GM12892 (cell line): ENCODE results near the gene OR5B3. TPM values are rescaled to one million over a fixed set of nuclear protein-coding genes. Genes with fewer than 3 reads are reported as not detected.
"Not testable (repeated sequence)": the region's sequence is repeated elsewhere in the genome, so short reads cannot be mapped to it uniquely, and the experiment has no call there.

Experiments
- DNase-seq: peaks from one replicate; pipeline ENCODE4 v3.0.0; 2011; ENCODE audit not compliant: insufficient read length
- FAIRE-seq: peaks from 2 replicates; lab custom pipeline; 2011; peaks lifted over from hg19 to GRCh38; lab: Jason Lieb, UNC
- POLR2A ChIP-seq: IDR thresholded peaks from 2 replicates; pipeline ENCODE4 v1.6.1; 2011; ENCODE audit warnings: low read depth, low read length, control low read depth
- POLR2AphosphoS5 ChIP-seq: IDR thresholded peaks from 2 replicates; pipeline ENCODE4 v1.6.1; 2011; ENCODE audit warnings: low read depth, low read length, control low read depth
- TAF1 ChIP-seq: IDR thresholded peaks from 2 replicates; pipeline ENCODE4 v1.6.1; 2011; ENCODE audit warnings: low read depth, mild to moderate bottlenecking, control low read depth, low read length, borderline replicate concordance
- polyA plus RNA-seq: library from polyadenylated mRNA; unstranded; fragments of >200 nt; gene quantifications from one replicate; pipeline ENCODE4 v1.2.1, GENCODE V29; 2012; ENCODE audit warnings: missing spikeins, inconsistent platforms; ENCODE audit not compliant: missing spikeins

Gene OR5B3
- polyA plus RNA-seq: not detected

DNA sequence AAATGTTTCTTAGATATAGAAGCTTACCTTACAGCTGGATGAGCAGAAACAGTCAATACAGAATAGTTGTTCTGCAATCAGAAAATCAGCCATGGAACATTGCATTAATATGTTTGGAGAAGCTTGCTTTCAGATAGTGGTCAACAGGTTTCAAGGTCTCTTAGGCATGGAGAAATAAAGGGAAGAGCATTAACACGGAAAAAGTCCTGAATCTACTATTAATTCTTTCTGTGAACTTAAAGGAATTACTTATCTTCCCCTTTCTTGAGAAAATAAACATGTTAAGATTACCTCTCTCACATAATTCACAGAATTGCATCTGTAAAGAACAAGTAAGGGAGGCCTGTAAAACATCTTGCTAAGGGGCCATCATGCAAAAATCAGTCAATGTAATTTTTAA lies at the start of gene OR5B3:
OR5B3 (minus strand) TSS at position 101 of the 400 bp plus-strand sequence. CDS start 3,465 bp downstream, outside the sequence.
- no peak for FAIRE-seq
- no peak for DNase-seq
- TF ChIP-seq POLR2AphosphoS5 (no peak), POLR2A (no peak), TAF1 (no peak)

GRCh38 chr11:58451585-58451984 lies 44.9 kb upstream of the OR5B3 start:
- FAIRE-seq (no peak), DNase-seq (no peak)
- TF ChIP-seq POLR2A (no peak), POLR2AphosphoS5 (no peak), TAF1 (no peak)

DNA sequence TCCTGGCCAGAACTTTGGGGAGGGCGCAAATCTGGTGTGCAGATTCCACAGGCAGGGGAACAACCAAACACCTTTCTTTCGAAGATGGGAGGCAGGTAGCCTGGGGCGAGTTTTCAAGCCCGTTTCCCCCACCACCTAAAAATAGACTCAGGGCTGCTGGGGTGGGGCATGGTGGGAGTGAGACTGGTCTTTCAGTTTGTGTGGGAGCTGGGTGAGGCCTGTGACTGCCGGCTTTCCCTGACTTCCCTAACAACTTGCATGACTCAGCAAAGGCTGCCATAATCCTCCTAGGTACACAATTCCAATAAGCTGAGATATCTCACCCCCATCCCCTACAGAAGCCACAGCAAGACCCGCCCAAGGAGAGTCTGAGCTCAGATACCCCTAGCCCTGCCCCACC lies 39.6 kb upstream of the OR5B3 start:
- DNase-seq (no peak), FAIRE-seq (no peak)
- TF ChIP-seq POLR2A (no peak), POLR2AphosphoS5 (no peak), TAF1 (no peak)

GRCh38 chr11:58444300-58444699 lies 37.6 kb upstream of the OR5B3 start:
- FAIRE-seq: no peak
- no peak for TF ChIP-seq TAF1
- TF ChIP-seq POLR2A: no peak
- no peak for TF ChIP-seq POLR2AphosphoS5
- DNase-seq: no peak

DNA sequence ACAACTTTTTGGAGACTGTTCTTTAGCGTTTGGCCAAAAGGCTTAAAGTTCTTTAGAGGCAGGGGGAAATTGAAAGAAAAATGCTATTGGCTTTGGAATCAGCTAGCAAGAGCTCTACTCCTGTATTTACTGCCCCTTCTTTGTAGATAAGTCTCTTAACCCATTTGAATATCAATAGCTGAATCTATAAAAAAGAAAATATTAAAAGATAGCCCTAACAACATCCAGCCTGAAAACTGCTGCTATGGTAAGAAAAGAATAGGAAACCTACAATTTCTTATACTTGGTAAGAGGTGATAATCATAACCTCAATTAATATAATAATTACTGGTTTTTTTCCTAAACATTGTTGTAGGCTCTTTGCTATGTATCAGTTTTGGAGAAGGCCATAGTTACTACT lies 35.5 kb upstream of the OR5B3 start, which contains the start of gene OR5B12:
OR5B12 (minus strand) TSS at position 101 of the 400 bp plus-strand sequence. CDS start 2,085 bp downstream, outside the sequence.
- no peak for DNase-seq
- no peak for TF ChIP-seq TAF1
- no peak for TF ChIP-seq POLR2AphosphoS5
- TF ChIP-seq POLR2A: no peak
- FAIRE-seq: no peak

DNA sequence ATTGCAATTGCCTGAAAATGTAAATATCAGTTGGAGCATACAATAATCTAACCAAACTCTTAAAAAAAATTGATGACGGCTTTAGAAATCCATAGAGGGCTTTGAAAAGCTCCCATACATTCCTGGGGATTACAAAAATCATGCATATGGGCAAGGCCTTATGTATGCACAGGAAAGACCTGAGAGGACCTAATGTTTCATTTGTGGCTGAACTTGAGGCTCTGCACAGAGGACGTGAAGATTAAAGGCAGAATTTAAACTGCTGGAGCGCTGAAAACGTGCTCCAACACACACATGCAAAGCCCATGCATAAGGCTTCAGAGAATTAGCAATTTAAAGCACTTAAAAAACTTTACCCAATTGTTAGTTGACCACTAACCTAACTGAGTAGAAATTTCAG lies 31.8 kb upstream of the OR5B3 start:
- DNase-seq (no peak), FAIRE-seq (no peak)
- no peak for TF ChIP-seq TAF1
- no peak for TF ChIP-seq POLR2A
- no peak for TF ChIP-seq POLR2AphosphoS5

DNA sequence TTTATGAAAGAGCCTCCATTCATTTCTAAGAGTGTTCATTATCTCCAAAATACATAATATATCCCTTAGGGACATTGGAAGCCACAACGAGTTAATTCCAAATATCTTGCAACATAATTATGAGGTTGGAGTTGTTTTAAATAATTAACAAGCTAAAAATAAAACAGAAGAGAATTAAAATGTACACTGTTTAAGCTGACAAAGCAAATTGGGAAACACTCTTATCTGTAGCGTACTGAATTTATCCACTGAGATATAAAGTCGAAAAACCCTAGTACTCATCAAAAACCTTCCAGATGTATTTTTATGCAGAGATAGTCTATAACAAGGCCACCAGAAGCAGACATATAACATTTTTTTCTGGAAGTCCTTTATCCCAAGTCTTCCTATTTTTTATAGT lies 27.5 kb upstream of the OR5B3 start:
- FAIRE-seq: no peak

GRCh38 chr11:58433638-58434203 lies 27.0 kb upstream of the OR5B3 start:
- TF ChIP-seq POLR2A (no peak), TAF1 (no peak), POLR2AphosphoS5 (no peak)
- FAIRE-seq: no peak
- no peak for DNase-seq

More for the DNA sequence above, 27.5 kb upstream of the OR5B3 start:
- no peak for DNase-seq
- TF ChIP-seq POLR2A: no peak
- no peak for TF ChIP-seq POLR2AphosphoS5
- no peak for TF ChIP-seq TAF1

GRCh38 chr11:58429273-58429672 lies 22.6 kb upstream of the OR5B3 start:
- DNase-seq (no peak), FAIRE-seq (no peak)
- no peak for TF ChIP-seq TAF1

DNA sequence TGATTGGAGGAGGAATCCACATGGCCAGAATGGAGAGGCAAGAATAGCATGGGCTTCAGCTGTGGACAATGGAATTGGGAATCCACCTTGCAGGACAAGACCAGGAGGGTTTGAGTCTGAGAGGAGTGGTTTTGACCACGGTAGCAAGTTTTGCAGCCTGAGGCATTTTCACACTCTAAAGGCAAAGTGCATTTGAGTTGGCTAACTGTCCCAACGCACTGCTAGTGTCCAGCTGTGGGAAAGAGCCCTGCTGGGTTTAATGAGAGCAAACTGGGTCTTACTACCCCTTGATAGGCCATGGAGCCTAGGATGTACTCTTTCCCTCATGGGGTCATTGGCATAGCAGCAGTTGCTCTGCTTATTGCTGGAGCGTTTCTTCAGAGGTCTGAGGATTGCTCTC lies 21.3 kb upstream of the OR5B3 start, which contains the start of gene OR5B2:
OR5B2 (minus strand) TSS at position 101 of the 400 bp plus-strand sequence. CDS start 4,860 bp downstream, outside the sequence.
- no peak for FAIRE-seq
- TF ChIP-seq POLR2A (no peak), TAF1 (no peak), POLR2AphosphoS5 (no peak)
- no peak for DNase-seq

DNA sequence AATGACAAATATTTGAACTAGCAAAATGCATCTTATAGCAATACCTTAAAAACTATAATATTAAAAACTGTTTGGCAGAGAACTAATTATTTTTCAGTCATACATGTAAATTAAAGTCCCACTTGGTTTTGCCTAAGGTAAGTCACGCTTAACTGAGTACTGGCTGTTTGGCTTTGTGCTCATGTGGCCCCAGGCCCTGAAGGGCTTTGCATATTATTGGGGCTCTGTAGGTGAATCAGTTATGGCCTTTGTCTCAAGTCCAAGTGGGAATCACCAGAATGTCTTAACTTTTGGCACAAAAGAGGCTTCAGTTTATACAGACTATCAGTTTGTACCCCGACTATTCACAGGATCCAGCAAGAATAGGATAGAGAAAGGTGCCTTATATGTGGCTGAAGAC lies 7.1 kb downstream of the OR5B3 start:
- DNase-seq, FAIRE-seq: not testable (repeated sequence)

DNA sequence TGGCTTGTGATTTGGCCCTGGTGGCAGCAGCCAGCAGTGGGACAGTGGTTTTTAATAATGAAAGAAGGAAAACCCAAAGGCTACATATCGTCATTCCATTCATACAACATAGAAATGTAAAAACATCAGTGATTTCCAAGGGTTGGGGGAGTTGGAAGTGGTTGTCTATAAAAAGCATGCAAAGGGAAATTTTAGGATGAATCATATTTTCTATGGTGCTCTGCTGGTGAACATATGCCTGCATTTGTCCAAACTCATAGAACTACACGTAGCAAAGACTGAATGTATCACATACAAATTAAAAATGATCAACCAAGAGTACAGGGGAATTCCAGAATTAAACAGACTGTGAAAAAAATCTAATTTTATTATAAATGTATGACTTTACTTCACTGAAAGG lies 11.1 kb downstream of the OR5B3 start:
- DNase-seq (no peak), FAIRE-seq (no peak)
- no peak for TF ChIP-seq TAF1
- TF ChIP-seq POLR2AphosphoS5: no peak
- no peak for TF ChIP-seq POLR2A
